NCI-H460 (cell line): ENCODE data around the gene UBTF. TPM values are rescaled to one million over a fixed set of nuclear protein-coding genes. Genes with fewer than 3 reads are reported as not detected.

Experiments
- DNase-seq: peaks from one replicate; pipeline ENCODE4 v3.0.0-alpha.2; 2016; ENCODE audit warnings: low read depth; ENCODE audit errors: extremely low read depth
- total RNA-seq: library from RNA; depleted of rRNA; stranded (reverse); fragments of >200 nt; shearing (Covaris generic); gene quantifications from 2 replicates; pipeline ENCODE4 v1.2.3, GENCODE V29; 2014

The UBTF gene
- total RNA-seq, 1 experiment from 2014 or later: 49.8 TPM

DNA sequence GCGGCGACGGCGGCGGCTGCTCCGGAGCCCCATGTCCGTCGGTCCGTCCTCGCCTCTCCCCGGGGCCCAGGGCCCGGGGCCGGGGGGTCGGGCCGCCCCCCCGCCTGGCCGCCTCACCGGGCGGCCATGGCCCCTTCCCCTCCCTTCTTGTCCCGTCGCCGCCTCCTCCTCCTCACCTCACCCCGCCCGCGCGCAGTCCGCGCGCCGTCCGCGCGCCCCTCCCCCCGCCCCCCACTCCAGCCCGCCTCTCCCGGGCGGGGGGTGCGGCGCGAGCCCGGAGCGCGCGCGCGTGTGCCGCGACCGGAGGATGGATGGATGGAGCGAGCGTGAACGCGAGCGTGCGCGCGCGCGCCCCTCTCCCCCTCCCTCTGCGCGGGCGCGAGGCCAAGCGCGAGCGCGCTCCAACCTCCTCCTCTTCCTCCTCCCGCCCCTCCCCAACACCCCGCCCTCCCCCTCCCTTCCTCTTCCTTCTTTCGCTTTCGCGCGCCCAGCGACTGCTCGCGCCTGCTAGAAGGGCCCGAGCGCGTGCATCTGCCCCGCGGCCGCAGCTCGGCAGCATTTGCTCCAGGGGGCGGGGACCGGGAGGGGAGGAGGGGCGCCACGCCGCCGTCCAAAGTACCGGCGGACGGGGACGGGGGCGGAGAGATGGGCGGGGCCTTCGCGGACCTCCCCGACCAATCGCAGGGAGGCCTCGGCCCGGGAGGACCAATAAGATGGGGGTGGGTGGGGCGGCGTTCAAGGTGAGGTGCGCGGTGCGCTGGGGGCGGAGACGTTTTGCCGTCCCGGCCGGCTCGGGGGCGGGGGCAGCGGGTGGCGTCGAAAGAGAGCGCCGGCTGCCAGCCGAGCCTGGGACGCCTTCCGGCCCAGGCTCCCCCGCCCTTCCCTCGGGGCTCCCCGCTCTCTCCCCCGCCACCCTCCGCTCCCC, 19.7 kb downstream of the UBTF start, which contains the start of gene ATXN7L3:
Gene ATXN7L3, minus strand, starts transcription at position 332 of the 925 bp plus-strand sequence. CDS start 1,814 bp downstream, outside the sequence.
- peak; percentile 97 for DNase-seq

DNA sequence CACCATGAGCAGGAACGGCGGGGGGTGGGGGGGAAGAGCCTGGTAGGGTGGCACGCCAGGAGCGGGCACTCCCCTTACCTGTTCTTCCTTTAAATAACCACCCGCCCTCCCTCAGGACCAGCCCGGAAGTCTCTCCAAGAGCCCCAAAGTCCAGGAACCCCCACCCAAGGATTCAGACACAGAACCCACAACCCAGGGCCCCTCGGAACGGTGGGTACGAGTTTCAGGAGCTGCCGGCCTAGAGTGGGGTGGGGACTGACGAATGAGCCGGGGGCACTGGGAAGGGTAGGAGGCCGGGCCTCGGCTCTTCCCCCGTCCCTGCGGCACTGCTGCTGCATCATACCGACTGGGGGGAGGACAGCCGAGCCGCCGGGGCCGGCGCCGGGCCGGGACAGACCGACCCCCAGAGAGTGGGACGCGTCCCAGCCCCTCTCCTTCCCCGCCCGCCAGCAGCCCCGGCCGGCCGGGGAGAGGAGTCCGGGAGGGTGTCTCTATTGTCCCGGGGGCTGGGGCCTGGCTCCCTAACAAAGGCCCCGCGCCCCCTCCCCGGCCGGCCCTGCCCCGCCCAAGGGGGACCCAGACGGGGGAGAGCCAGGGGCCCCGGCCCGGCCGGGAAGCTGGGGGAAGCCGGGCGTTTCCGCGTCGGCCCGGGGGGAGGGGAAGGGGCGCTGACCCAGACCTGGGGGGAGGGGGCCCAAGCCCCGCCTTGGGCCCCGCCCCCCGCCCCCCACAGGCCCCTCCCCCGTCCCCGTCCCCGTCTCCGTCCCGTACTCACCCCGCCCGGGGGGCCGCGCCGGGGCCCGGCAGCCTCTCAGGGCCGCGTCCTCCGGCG, 20.5 kb downstream of the UBTF start:
- peak; percentile 36 for DNase-seq

DNA sequence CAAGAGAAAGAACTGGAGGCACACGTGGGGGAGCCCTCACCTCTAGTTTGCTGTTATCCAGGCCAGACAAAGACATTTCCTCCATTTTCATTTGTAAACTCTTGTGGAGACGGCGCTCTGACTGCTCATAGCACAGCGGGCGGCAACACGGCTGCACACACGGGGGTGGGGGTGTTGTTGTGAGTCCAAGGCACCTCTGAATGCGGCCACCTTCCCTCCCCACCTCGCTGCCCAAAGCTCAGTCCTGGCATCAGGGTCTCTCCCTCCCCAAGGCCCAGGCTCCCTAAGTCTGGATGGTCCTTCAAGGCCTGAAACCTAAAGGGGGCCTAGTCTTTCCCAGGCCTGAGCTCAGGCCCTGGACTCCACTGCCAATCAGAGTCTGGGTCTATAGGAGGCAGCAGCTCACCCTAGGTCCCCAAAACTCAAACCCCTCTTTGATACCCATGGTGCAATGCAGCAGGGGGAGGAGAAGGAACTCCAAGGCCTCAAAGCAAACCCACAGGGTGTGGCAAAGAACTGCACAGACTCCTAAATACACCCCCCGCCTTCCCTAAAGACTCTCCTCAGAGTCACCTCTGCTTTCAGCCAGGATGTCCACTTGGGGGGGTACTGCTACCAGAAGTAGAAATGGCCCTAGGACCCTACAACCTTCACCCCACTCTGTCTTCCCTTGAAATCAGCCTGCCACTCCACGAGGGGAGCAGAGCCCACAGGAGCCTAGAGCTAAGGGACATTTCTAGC, 21.3 kb downstream of the UBTF start:
- no peak for DNase-seq

DNA sequence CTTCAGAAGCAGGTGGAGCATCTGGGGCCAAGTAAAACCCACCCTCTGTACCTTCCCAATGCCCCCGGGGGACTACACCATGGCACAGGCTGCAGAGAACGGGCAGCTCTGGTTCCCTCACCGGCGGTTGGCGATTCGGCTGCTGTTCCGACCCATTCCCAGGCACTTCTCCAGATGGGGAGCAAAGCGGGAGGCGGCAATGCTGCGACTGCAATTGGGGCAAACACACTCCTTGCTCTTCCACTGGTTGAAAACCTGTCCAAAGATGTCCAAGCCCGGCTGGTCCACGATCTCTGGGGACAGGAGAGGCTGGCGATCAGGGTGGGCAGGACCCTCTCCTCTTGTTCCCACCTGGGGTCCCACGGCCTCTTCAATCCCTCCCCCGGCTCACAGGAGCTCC, 22.4 kb downstream of the UBTF start:
- no peak for DNase-seq

DNA sequence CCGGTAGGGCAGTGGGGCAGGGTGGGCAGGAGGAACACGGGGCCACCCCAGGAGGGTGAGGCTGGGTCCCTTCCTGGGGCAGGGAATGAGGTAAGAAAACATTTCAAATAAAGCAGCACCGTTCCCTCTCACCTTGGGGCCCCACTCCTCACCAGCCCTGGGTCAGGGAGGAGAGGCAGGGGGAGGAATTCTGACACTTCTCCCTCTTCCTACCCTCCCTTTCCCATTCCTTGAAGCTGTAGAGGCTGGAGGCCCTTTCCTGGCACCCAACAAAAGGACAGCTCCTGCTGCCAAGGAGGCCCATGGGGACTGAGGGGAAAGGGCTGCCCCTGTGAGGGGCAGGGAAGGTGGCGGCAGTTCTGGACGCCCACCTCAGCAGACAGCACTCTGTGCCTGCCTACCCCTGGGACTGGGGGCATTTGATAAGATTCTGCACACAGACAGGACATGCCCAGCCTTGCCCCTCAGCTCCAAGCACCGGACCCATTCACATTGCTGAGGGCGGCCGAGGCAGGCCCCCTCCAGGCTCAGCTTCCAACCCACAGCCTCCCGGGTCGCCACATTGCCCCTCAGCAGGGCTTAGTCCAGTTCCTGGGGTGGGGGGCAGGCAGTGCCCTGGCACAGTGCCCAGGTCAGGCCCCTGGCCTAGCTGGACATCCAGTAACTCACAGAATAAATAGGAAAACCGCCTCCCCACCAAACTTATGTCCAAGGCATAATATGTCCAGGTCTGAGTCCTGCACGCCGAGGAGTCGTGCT, 26.0 kb downstream of the UBTF start:
- no peak for DNase-seq

DNA sequence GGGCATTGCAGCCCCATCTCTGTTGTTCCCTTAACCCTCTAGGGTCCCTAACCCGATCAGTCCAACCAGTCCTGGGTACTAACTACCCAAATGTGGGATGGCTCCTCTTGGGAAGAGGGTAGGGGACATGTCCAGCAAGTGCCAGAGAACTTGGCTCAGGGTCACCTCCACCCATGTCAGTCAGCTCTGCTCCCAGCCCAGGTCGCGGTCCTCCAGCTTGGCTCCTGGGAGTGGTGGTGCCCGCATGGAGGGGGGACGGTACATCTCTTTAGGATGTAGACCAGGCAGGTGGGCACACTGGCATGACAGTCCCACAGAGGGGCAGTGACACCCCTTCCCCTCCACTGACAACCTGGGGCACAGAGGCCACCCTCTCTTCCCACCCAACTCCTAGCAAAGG, 26.7 kb downstream of the UBTF start:
- DNase-seq: no peak

DNA sequence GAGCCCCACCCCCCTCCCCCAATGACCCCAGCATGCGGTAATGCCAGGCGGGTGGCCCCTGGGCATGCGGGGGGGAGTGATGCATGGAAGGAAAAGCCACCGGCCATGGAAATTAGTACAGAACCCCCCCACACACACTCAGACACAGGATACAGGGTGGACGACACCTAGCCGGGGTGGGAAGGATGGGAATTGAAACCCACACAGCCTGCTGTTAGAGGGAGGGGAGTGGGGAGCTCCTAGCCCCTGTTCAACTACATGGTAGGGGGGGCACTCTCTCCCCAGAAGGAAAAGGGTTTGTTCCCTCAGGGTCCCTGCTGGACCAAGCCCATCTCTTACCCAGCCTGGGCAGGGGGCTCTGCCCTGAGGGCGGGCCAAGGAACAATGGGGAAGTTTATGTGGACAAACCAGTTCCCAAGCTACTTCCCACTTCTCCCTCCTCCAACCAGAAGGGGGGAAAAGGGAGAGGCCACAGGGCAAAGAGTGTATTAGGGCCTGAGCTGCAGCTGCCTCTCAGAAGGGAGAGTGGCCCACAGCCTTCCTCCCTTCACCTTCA, 27.5 kb downstream of the UBTF start:
- DNase-seq: no peak

DNA sequence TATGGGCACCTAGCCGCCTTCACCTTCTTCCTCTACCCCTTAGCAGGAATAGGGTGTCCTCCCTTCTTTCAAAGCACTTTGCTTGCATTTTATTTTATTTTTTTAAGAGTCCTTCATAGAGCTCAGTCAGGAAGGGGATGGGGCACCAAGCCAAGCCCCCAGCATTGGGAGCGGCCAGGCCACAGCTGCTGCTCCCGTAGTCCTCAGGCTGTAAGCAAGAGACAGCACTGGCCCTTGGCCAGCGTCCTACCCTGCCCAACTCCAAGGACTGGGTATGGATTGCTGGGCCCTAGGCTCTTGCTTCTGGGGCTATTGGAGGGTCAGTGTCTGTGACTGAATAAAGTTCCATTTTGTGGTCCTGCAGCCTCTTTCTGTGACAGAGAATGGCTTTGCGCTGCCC, 28.1 kb downstream of the UBTF start:
- DNase-seq: no peak

DNA sequence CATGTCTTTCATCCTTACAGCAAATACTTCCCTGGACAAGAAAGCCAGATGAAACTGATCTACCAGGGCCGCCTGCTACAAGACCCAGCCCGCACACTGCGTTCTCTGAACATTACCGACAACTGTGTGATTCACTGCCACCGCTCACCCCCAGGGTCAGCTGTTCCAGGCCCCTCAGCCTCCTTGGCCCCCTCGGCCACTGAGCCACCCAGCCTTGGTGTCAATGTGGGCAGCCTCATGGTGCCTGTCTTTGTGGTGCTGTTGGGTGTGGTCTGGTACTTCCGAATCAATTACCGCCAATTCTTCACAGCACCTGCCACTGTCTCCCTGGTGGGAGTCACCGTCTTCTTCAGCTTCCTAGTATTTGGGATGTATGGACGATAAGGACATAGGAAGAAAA, 29.0 kb downstream of the UBTF start:
- DNase-seq: no peak

DNA sequence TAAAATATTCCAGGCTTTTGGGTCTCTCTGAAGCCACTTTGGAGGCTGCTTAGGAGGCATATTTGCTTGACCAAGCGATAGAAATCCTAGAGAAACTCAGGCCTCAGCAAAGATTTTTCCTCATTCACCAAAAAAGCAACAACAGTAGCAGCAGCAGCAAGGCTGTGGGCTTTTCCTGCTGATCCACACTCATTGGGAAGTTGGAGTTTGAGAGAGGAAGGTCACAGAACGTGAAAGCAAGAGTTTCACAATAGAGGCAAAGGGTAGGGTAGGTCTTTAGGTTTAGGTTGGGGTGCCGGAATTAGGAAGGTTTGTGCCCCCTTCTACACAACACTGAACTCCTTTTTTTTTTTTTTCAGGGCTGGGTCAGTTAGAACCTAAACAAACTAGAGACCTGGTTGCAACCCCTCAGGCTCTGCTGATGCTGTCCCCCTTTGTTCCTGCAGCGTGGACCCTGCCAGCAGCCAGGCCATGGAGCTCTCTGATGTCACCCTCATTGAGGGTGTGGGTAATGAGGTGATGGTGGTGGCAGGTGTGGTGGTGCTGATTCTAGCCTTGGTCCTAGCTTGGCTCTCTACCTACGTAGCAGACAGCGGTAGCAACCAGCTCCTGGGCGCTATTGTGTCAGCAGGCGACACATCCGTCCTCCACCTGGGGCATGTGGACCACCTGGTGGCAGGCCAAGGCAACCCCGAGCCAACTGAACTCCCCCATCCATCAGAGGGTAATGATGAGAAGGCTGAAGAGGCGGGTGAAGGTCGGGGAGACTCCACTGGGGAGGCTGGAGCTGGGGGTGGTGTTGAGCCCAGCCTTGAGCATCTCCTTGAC, 30.7 kb downstream of the UBTF start:
- DNase-seq: no peak

DNA sequence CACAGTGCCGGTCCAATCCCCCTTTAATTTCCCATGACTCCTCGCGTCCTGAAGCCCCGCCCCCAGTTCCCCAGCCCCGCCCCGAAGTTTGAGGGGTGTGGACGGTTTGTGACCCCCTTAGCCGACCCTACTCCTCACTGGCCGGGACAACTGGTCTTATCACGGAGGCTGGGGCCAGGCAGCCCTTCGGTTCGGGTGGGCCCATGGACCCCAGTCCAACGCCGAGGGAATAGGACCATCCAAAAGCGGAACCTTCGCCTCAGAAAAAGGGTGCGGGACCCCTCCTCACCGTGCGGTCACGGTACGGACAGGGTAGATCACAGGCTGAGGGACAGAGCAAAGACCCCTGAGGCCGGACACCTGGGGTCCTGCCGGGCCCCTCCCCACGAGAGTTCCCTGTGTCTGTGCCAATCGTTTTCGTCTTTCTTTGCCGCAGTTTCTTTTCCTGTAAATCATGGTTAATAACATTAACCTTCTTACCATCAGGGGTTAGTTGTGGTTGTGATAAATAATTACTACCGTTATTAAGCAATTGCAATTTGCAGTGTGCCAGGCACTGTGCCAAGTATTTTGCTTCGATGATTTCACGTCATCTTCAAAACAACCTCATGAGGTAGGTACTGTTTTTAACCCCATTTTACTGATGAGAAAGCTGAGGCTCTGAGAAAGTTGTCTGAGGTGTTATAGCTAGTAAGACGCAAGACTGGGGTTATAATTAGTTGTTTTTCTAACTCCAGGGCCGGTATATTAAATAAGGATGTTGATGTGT, 32.2 kb downstream of the UBTF start:
- no peak for DNase-seq

DNA sequence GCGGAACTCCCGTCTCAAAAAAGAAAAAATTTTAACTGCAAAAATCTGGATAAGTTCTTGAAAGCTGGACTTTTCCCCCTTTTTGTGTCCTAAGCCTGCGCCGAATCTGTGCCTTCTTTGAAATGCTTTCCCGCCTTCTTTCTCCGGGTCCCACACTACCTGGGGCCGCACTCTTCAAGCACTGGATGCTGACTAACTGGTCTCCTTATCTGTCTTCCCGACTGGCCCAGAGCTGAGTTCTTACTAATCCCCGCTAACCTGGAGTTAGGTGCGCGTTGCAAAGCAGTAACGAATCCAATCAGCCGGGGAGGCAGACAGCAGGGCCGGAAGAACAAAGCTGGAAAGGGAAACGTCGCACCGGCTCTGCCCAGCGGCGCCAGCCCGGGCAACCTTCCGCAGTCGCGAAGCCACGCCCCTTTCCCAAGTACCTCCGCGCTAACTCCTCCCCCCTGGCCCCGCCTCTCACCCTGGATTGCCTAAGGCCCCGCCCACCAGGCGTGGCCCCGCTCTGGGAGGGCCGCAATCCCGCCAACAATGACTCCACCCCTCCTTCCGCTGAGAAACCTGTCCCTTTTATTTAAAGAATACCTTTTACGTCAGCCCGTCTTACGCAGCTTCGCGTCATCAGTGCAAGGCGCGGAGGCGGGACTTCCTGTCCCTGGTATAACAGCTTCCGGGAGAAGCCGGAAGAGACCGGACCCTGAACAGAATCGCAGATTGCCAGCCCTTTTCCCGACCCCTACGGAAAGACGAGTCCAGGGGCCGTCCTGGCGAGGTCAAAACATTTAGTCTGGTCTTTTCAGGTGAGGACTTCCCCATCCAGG, 33.0 kb downstream of the UBTF start, which contains the start of gene TMUB2:
Gene TMUB2, plus strand, starts transcription at position 666 of the 824 bp plus-strand sequence. CDS start 737 bp downstream, outside the sequence.
- DNase-seq: peak; percentile 99

DNA sequence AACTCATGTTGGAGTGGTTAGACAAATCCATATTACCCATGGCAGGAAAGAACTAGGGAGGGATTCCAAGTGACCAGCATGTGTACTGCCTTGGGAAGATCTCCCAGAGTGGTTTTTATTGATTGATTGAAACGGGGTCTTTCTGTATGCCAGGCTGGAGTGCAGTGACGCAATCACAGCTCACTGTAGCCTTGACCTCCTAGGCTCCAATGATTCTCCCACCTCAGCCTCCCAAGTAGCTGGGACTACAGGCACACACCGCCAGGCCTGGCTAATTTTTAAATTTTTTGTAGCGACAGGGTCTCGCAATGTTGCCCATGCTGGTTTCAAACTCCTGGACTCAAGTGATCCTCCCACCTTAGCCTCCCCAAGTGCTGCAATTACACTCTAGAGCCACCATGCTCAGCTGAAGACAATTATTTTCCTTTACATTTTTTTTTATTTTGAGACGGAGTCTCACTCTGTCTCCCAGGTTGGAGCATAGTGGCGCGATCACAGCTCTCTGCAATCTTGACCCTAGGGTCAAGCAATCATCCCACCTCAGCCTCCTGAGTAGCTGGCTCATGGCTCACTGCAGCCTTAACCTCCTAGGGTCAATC, 35.2 kb downstream of the UBTF start:
- DNase-seq: no peak

DNA sequence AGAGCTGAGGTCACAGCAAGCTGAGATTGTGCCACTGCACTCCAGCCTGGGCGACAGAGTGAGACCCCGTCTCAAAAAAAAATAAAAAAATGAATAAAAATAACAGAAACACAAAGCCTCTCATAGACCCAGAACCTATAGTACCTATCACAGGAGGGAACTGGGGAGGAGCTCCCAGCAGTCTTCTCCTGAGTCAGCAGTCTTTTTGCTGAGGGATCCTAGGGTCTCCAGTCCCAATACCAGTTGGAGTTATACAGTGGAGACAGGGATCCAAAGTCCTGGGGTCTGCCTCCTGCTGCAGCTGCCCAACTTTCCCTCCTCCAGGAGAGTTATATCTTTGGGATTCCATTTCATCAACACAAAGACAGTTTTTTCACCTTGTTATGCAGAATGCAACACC, 36.5 kb downstream of the UBTF start:
- no peak for DNase-seq

DNA sequence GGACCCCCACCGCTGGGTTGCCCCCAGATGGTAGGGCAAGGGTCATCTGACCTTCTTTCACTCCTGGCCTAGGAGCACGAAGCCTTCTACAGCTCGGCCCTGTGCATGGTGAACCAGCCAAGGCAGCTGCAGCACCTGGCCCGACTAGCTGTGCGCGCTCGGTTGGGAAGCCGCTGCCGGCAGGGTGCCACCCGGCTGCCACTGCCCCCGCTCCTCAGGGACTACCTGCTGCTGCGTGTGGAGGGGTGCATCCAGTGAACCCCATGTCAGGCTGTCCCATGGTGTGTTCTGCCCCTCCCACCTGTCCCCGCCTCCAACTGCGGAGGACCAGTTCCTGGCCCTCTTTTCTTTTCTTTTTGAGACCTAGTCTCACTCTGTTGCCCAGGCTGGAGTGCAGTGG, 41.3 kb downstream of the UBTF start:
- DNase-seq: no peak

DNA sequence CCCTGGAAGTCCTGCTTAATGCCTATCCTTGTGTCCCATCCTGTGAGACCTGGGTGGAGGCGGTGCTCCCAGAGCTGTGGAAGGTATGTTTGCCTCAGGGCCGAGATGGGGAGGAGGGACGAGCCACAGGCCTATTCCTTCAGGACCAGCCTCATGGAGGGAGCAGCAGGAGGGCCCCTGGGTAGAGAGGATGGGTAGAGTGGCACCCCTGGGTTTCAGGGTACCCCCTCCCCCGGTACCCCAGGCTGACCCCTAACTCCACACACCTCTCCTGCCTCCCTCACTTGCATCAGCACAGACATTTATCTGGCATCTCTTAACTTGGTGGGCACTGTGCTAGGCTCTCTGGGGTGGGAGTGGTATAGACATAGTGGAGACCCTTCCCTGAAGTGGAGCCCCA, 41.8 kb downstream of the UBTF start:
- DNase-seq: no peak
